Heart left ventricle (tissue), 16 donors: Measurements from ENCODE around the gene UNKL. TPM values are rescaled to one million over a fixed set of nuclear protein-coding genes. Genes with fewer than 3 reads are reported as not detected.

ENCODE experiments used
- ATAC-seq, 4 donors: fragments of 200-7000 bp; cut with Tn5 transposase; one replicate each; pipeline ENCODE4 v1.9.1; 2020 to 2022; ENCODE audit warnings: moderate library complexity in 4 of 4, mild to moderate bottlenecking in 3 of 4, moderate number of reproducible peaks in 1 of 4
- DNase-seq, 5 donors: peaks; one replicate each; pipeline ENCODE4 v3.0.0-alpha.2; 2020
- H3K27ac ChIP-seq, 12 donors: fragments of 200-600 bp; sonication (generic) in 4 of 12; one replicate each; pipeline versions ENCODE4 v1.5.0 to v1.8.0; 2016 to 2022; ENCODE audit warnings: mild to moderate bottlenecking in 2 of 12
- H3K27me3 ChIP-seq, 9 donors: fragments of 200-600 bp; sonication (generic) in 2 of 9; one replicate each; pipeline versions ENCODE4 v1.5.1 to v1.8.0; 2016 to 2022; ENCODE audit warnings: mild to moderate bottlenecking in 3 of 9
- H3K36me3 ChIP-seq, 9 donors: fragments of 200-600 bp; sonication (generic) in 2 of 9; one replicate each; pipeline versions ENCODE4 v1.5.0 to v1.8.0; 2018 to 2022; ENCODE audit warnings: mild to moderate bottlenecking in 2 of 9
- H3K4me1 ChIP-seq, 12 donors: fragments of 200-600 bp; sonication (generic) in 4 of 12; one replicate each; pipeline versions ENCODE4 v1.5.0 to v1.8.0; 2016 to 2022; ENCODE audit warnings: mild to moderate bottlenecking in 3 of 12
- H3K4me3 ChIP-seq, 12 donors: fragments of 200-600 bp; sonication (generic) in 4 of 12; one replicate each; pipeline versions ENCODE4 v1.5.0 to v1.8.0; 2017 to 2022; ENCODE audit warnings: mild to moderate bottlenecking in 9 of 12, moderate library complexity in 4 of 12
- H3K9me3 ChIP-seq, 12 donors: fragments of 200-600 bp; sonication (generic) in 4 of 12; one replicate each; pipeline versions ENCODE4 v1.5.0 to v1.8.0; 2016 to 2022; ENCODE audit warnings: mild to moderate bottlenecking in 1 of 12
- CTCF ChIP-seq, 12 donors: fragments of 200-600 bp; sonication (generic) in 4 of 12; IDR thresholded peaks; one replicate each; pipeline versions ENCODE4 v1.5.0 to v1.8.0; 2018 to 2022; ENCODE audit warnings: antibody characterized with exemption in 12 of 12, mild to moderate bottlenecking in 5 of 12
- POLR2A ChIP-seq, 2 donors: fragments of 450-650 bp; IDR thresholded peaks; one replicate each; pipeline ENCODE4 v1.6.1; 2017; ENCODE audit warnings: antibody characterized with exemption in 2 of 2, mild to moderate bottlenecking in 2 of 2, moderate library complexity in 2 of 2
- WGBS, 4 donors: extraction: QIAGEN DNeasy Blood & Tissue Kit in 2 of 4; methylation state at CpG; one replicate each; pipeline versions ENCODE4 v1.1.5 to v1.1.7; 2013 to 2018; 5-methylcytosine and 5-hydroxymethylcytosine counted together
- intact Hi-C, 10 donors: fragments of 100-400 bp; cut with DNase I; formaldehyde crosslinking; loops; one replicate each; pipeline versions ENCODE4 v1.11.1 to v1.14.2; 2022
- polyA plus RNA-seq, 2 donors: library from polyadenylated mRNA; stranded (reverse); fragments of 200-250 nt; gene quantifications; one replicate each; pipeline ENCODE4 v1.2.3, GENCODE V29; 2013
- total RNA-seq, 9 donors: library from RNA; depleted of rRNA in 2 of 9; stranded (reverse); fragments of >200 nt in 2 of 9; fragmentation: NEBNext Ultra II Directional in 3 of 9; extraction: Animal tissue kit (Norgen Biotek cat#: 25700) in 3 of 9; gene quantifications; one replicate each; pipeline versions ENCODE4 v1.1.0 to v1.2.4, GENCODE V29; 2016 to 2023
- donor health status: ischemic (EF 13 %, LVEDD 7.1; RV severe dilation, severe dysfunction).
- donor health status: healthy with polysubstance abuse.
- donor health status: DM: no; HTN: yes; CAD: no.
- donor health status: DM: no; HTN: no; CAD: no.
- donor health status: ischemic (EF 25% LVEDD 6.9; RV normal size, moderate dysfunction).
- donor health status: ischemic (EF 25% LVEDD 5.7; RV mildly dilated, moderate dysfunction).
- donor health status: healthy.
- donor health status: DM: yes; HTN: yes; CAD: no.
- donor health status: ischemic (EF 35%, LVEDD 5.7; RV mildly dilated, moderate dysfunction).
- donor health status: nonischemic (EF 11% LVEDD 7.7; RV severe dilation, severe dysfunction).
- donor health status: DM: yes; HTN: yes; CAD: no.
- donor health status: PGD.
- donor health status: ischemic (EF 29% LVEDD 5.4; RV normal size, mild dysfunction).
- donor health status: nonischemic (EF 23%, LVEDD 6.1; RV moderate dilation, normal function).

UNKL gene
- total and polyA plus RNA-seq, 11 donors, result 4.3 to 18.3 (median 9.2) TPM

DNA sequence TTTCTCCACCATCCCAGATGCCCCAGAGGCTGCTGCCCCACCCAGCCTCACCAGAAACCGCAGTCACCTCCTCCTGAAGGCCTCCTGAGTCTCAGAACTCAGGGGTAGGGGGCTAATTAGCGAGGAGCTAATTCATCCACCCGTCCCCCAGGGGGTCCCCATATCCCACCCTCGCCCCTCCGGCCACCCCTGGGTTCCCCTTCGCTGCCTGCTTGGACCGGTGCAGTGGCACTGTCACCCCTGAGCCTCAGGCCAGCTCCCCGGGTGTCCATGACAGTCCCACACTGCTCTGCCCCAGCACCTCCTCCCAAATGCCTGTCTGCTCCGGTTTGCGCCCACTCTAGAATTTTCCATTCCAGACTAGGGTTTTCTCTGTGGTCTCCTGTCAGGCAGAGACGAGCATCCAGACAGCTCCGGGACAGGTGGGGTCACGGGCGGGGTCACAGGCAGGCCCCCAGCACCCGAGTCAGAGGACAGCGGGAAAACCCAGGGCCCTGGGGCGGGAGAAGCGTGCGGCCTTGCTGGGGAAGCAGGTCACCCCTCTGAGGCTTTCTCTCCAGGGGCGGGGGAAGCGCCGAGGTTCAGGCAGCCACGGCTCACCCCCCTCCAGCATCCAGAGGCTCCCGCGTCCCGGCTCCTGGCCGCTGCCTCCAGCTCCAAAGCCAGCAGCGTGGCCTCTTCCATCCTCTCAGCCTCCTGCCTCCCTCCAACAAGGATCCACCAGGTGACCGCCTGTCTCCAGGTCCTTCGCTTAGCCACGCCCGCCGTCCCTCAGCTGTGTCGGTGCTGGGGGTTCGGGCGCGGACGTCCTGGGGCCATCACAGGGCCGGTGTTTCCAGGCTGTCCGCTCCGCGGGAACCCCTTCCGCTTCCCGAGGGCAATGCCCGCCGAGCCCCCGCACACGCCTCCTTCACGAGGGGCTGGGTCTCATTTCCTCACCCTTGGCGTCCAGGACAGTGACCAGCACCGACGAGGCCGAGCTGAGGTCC is 13.3 kb upstream of the UNKL start:
- peak overlapping the region in 10 of 12 donors; percentile 12 to 41 (median 31) for H3K4me3 ChIP-seq
- H3K9me3 ChIP-seq, result no peaks in the 10 kb centered on the region
- peak overlapping the region in 3 of 12 donors; percentile 25 to 64 (median 53) for H3K27ac ChIP-seq
- ATAC-seq (no peak), DNase-seq (no peak)
- TF ChIP-seq CTCF (IDR thresholded peaks at IDR 0.05) (no peak), POLR2A (IDR thresholded peaks at IDR 0.05) (no peak)
- no peaks in the 10 kb centered on the region for H3K27me3 ChIP-seq
- H3K4me1 ChIP-seq, result peaks cover 0 to 16% (median 1%) of the 10 kb centered on the region in 12 donors
- no peaks in the 10 kb centered on the region for H3K36me3 ChIP-seq
- intact Hi-C loops, result loop anchor here in 2 of 10 donors (5.0 to 10.0 kb wide), 2 partner anchors 137 to 280 kb away; partner anchors contain the start of gene MAPK8IP3 (in 1 of the 2)
- WGBS, 4 donors, result 82 to 87% (median 84%) methylated on average over 42 to 53 of the region's 53 CpGs

GRCh38 chr16:1426734-1427471 is 12.4 kb upstream of the UNKL start:
- H3K4me1 ChIP-seq, result peaks cover 0 to 16% (median 2%) of the 10 kb centered on the region in 12 donors
- H3K36me3 ChIP-seq, result no peaks in the 10 kb centered on the region
- DNase-seq, result no peak
- intact Hi-C loops, result loop anchor here in 2 of 10 donors (5.0 to 10.0 kb wide), 2 partner anchors 138 to 280 kb away; partner anchors contain the start of gene MAPK8IP3 (in 1 of the 2)
- no peak overlapping the region for H3K27ac ChIP-seq
- 69 to 89% (median 75%) methylated on average over 13 to 42 of the region's 42 CpGs for WGBS, 4 donors
- H3K27me3 ChIP-seq, result no peaks in the 10 kb centered on the region
- no peaks in the 10 kb centered on the region for H3K9me3 ChIP-seq
- ATAC-seq, result no peak
- no peak for TF ChIP-seq CTCF (IDR thresholded peaks at IDR 0.05)
- TF ChIP-seq POLR2A (IDR thresholded peaks at IDR 0.05), result no peak
- no peak overlapping the region for H3K4me3 ChIP-seq

GRCh38 chr16:1425616-1426370 is 11.3 kb upstream of the UNKL start:
- no peak for ATAC-seq
- no peak for TF ChIP-seq POLR2A (IDR thresholded peaks at IDR 0.05)
- 84 to 89% (median 85%) methylated on average over 11 to 16 of the region's 16 CpGs for WGBS, 4 donors

DNA sequence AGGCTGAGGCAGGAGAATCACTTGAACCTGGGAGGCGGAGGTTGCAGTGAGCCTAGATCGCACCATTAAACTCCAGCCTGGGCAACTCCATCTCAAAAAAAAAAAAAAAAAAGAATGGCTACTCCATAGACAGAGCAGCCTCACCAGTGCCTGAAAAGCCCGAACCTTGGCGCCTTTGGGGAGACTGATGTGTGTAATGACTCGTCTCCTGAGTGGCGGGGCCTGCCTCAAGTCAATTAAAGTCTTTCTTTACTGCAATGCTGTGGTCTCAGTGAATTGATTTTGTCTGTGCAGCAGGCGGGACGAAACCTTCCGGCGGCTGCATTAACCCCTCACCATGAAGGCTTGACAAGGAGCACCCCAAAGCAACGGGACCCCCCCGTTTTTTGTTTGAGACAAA is 9.5 kb upstream of the UNKL start:
- no peak for ATAC-seq
- peaks cover 4 to 27% (median 17%) of the 10 kb centered on the region in 12 donors for H3K4me1 ChIP-seq
- H3K9me3 ChIP-seq, result no peaks in the 10 kb centered on the region
- WGBS, 4 donors, result 90 to 95% (median 93%) methylated on average over 12 of the region's 12 CpGs
- TF ChIP-seq CTCF (IDR thresholded peaks at IDR 0.05) (no peak), POLR2A (IDR thresholded peaks at IDR 0.05) (no peak)
- no peaks in the 10 kb centered on the region for H3K27me3 ChIP-seq
- H3K36me3 ChIP-seq, result no peaks in the 10 kb centered on the region
- intact Hi-C loops, result loop anchor here in 2 of 10 donors (5.0 to 10.0 kb wide), 5 partner anchors 48 to 283 kb away; partner anchors contain the start of genes CRAMP1 (in 1 of the 2), IFT140 (in 1 of the 2), MAPK8IP3 (in 1 of the 2) and TELO2 (in 1 of the 2)
- no peak overlapping the region for H3K27ac ChIP-seq
- no peak overlapping the region for H3K4me3 ChIP-seq
- no peak for DNase-seq

More at GRCh38 chr16:1425616-1426370, 11.3 kb upstream of the UNKL start:
- no peaks in the 10 kb centered on the region for H3K27me3 ChIP-seq
- no peaks in the 10 kb centered on the region for H3K36me3 ChIP-seq
- H3K9me3 ChIP-seq, result no peaks in the 10 kb centered on the region
- intact Hi-C loops, result loop anchor here in 2 of 10 donors (5.0 to 10.0 kb wide), 2 partner anchors 139 to 282 kb away; partner anchors contain the start of gene MAPK8IP3 (in 1 of the 2)
- peaks cover 0 to 15% (median 6%) of the 10 kb centered on the region in 12 donors for H3K4me1 ChIP-seq
- H3K4me3 ChIP-seq, result no peak overlapping the region
- DNase-seq, result no peak
- no peak overlapping the region for H3K27ac ChIP-seq
